ENCODE results near the gene CNN1. TPM values are rescaled to one million over a fixed set of nuclear protein-coding genes. Genes with fewer than 3 reads are reported as not detected.
A peak's percentile ranks its signal among the peaks of the same experiment; 100 is the strongest.

Gene CNN1
- total and polyA plus RNA-seq, 2 of the 4 experiments (the other 2 are of a cell fraction) = 102 to 196 TPM

- Histone ChIP-seq H4K20me1 (ENCODE audit: insufficient read depth, low read length) (no peaks in the 10 kb centered on the region), H3K9ac (ENCODE audit: low read depth, low read length) (no peak overlapping the region), H3K4me3 (ENCODE audit: insufficient read depth, low read depth, low read length) (no peak overlapping the region), H4K5ac (ENCODE audit: low read depth, low read length) (no peak overlapping the region), H4K91ac (ENCODE audit: insufficient read depth, low read depth, low read length) (no peak overlapping the region), H3K18ac (ENCODE audit: low read depth, low read length) (no peak overlapping the region), H3K27me3 (ENCODE audit: control insufficient read depth, insufficient read depth, low read length) (no peaks in the 10 kb centered on the region; the same call in 1 of the 2 replicates), H2BK20ac (ENCODE audit: low read depth, low read length) (no peak overlapping the region), H3K4me1 (ENCODE audit: control insufficient read depth, insufficient read depth, low read length) (no peaks in the 10 kb centered on the region), H4K8ac (ENCODE audit: low read depth in 2 of 2, low read length in 2 of 2) (no peak overlapping the region), H3K36me3 (ENCODE audit: control insufficient read depth, insufficient read depth, low read length) (no peaks in the 10 kb centered on the region), H3K27ac (ENCODE audit: insufficient read depth, low read length) (no peak overlapping the region), H2AFZ (replicated peaks; ENCODE audit: low read length, poor library complexity) (peak overlapping the region; percentile 87), H3K56ac (ENCODE audit: extremely low read depth, insufficient read depth, low read length) (no peak overlapping the region), H3K9me3 (ENCODE audit: control insufficient read depth, insufficient read depth, low read length) (no peaks in the 10 kb centered on the region), H3K4me2 (ENCODE audit: low read depth, low read length) (peak overlapping the region; percentile 55; the same call in 1 of the 2 replicates), H2AK5ac (ENCODE audit: low read depth, low read length) (no peak overlapping the region), H2BK120ac (ENCODE audit: low read depth, low read length) (no peak overlapping the region), H2BK15ac (ENCODE audit: low read depth, low read length) (no peak overlapping the region), H3K79me1 (ENCODE audit: low read depth in 1 of 2, low read length in 2 of 2) (no peaks in the 10 kb centered on the region), H3K4ac (ENCODE audit: low read depth, low read length) (no peak overlapping the region), H2BK5ac (ENCODE audit: low read depth, low read length, poor library complexity, severe bottlenecking) (no peak overlapping the region), H2AK9ac (replicated peaks; ENCODE audit: low read depth, low read length, poor library complexity) (no peak overlapping the region), H3K9me1 (ENCODE audit: insufficient read depth, low read length) (no peaks in the 10 kb centered on the region), H3K14ac (replicated peaks; ENCODE audit: low read depth, low read length) (no peak overlapping the region), H3K23ac (ENCODE audit: low read depth, low read length) (no peak overlapping the region)
- dilution Hi-C loops (cut with HindIII; ENCODE audit: low sequenced_read_pairs, unreplicated experiment) (no loop called here), intact Hi-C loops (cut with micrococcal nuclease) (loop anchor here (1.0 to 5.0 kb wide), 4 partner anchors 27 to 296 kb away; no protein-coding TSS in a partner anchor), in situ Hi-C loops (cut with MboI; ENCODE audit: low sequenced_read_pairs) (loop anchor here (5.0 kb wide), 1 partner anchor 96 kb away; no protein-coding TSS in a partner anchor)
- ChIA-PET CTCF (no interaction called here), POLR2A (ENCODE audit: unreplicated experiment) (no interaction called here)
- 80% methylated on average over 1 of the region's 13 CpGs; no CpG with 5 or more reads in 1 of the 2 experiments for WGBS, 2 experiments (ENCODE audit: extremely low coverage in 2 of 2, insufficient read length in 1 of 2)
- ATAC-seq (ENCODE audit: low read depth) (peak; percentile 53), DNase-seq (no peak)
- BruUV-seq (replicated peaks) = no TSS peak
- TF ChIP-seq SMC3 (IDR thresholded peaks at IDR 0.05; ENCODE audit: low read depth, low read length) (no peak), CEBPB (IDR thresholded peaks at IDR 0.05; ENCODE audit: low read depth, low read length) (no peak), BHLHE40 (IDR thresholded peaks at IDR 0.05; ENCODE audit: low read depth, low read length) (no peak), CHD1 (IDR thresholded peaks at IDR 0.05; ENCODE audit: low read depth, low read length) (no peak), CTCF (conservative IDR thresholded peaks at IDR 0.05; ENCODE audit: low read depth, low read length) (no peak), ELK1 (IDR thresholded peaks at IDR 0.05; ENCODE audit: borderline replicate concordance, low read depth, low read length) (no peak), RFX5 (IDR thresholded peaks at IDR 0.05; ENCODE audit: low read depth, low read length) (no peak), RAD21 (IDR thresholded peaks at IDR 0.05; ENCODE audit: low read length) (no peak), NFE2L2 (IDR thresholded peaks at IDR 0.05; ENCODE audit: low read depth, low read length) (no peak), MAZ (IDR thresholded peaks at IDR 0.05; ENCODE audit: borderline replicate concordance, low read depth, low read length) (no peak), POLR2A (IDR thresholded peaks at IDR 0.05; ENCODE audit: low read depth, low read length) (no peak), RCOR1 (IDR thresholded peaks at IDR 0.05; ENCODE audit: insufficient replicate concordance, low read length) (no peak), USF2 (IDR thresholded peaks at IDR 0.05; ENCODE audit: low read depth, low read length) (no peak), FOS (IDR thresholded peaks at IDR 0.05; ENCODE audit: low read depth, low read length) (no peak)
Observed at GRCh38 chr19:11587975-11588631, 49.5 kb downstream of the CNN1 start.

Measured in IMR-90 (cell line).